CD4-positive, alpha-beta T cell (primary cell): ENCODE data around the gene ARHGEF37. TPM values are rescaled to one million over a fixed set of nuclear protein-coding genes. Genes with fewer than 3 reads are reported as not detected.

Experiments
- ATAC-seq: fragments of 200-7000 bp; cut with Tn5 transposase; one replicate; pipeline ENCODE4 v1.10.0; 2022; ENCODE audit warnings: mild to moderate bottlenecking; ENCODE audit not compliant: poor library complexity
- CTCF ChIA-PET: fragments of 350-600 bp; sonication (Branson Sonifier 250); formaldehyde crosslinking; loops from one replicate; lab custom pipeline; 2021; ENCODE audit warnings: antibody characterized with exemption, inconsistent platforms; lab: Charles Lee
- POLR2A ChIA-PET: fragments of 350-600 bp; sonication (Branson Sonifier 250); formaldehyde crosslinking; loops from one replicate; lab custom pipeline; 2021; ENCODE audit warnings: antibody characterized with exemption, inconsistent platforms; lab: Charles Lee
- DNase-seq, 14 experiments: peaks; one replicate each; pipeline ENCODE4 v3.0.0-alpha.2; 2013 to 2020; ENCODE audit warnings: mixed read lengths in 2 of 14
- H3K27ac ChIP-seq, 2 donors: one replicate each; pipeline versions ENCODE4 v1.5.1 to v1.7.0; 2013; ENCODE audit warnings: low read length in 2 of 2, low read depth in 1 of 2, mild to moderate bottlenecking in 1 of 2
- H3K27me3 ChIP-seq, 2 experiments: 1 replicate in 1 of 2; 2 replicates in 1 of 2; pipeline versions ENCODE4 v1.6.1 to v1.7.0; 2013; ENCODE audit warnings: low read length in 2 of 2, control low read depth in 1 of 2, mild to moderate bottlenecking in 1 of 2, moderate library complexity in 1 of 2; ENCODE audit not compliant: insufficient read depth in 2 of 2, control insufficient read depth in 1 of 2
- H3K36me3 ChIP-seq: one replicate; pipeline ENCODE4 v1.6.1; 2013; ENCODE audit warnings: low read length, control low read depth; ENCODE audit not compliant: insufficient read depth
- H3K4me1 ChIP-seq: one replicate; pipeline ENCODE4 v1.6.1; 2013; ENCODE audit warnings: low read length, control low read depth; ENCODE audit not compliant: insufficient read depth
- H3K4me3 ChIP-seq: one replicate; pipeline ENCODE4 v1.5.1; 2013; ENCODE audit warnings: mild to moderate bottlenecking, low read length, moderate library complexity
- H3K9me3 ChIP-seq, 2 experiments: 1 replicate in 1 of 2; 2 replicates in 1 of 2; pipeline versions ENCODE4 v1.6.1 to v1.7.0; 2013; ENCODE audit warnings: low read length in 2 of 2, mild to moderate bottlenecking in 2 of 2, control low read depth in 1 of 2, moderate library complexity in 1 of 2; ENCODE audit not compliant: control insufficient read depth in 1 of 2, insufficient read depth in 1 of 2
- H3K27ac Mint-ChIP-seq: one replicate; pipeline ENCODE4 v1.8.0; 2020; ENCODE audit warnings: mixed read lengths
- H3K27me3 Mint-ChIP-seq: one replicate; pipeline ENCODE4 v1.8.0; 2021; ENCODE audit warnings: mixed read lengths
- H3K36me3 Mint-ChIP-seq: one replicate; pipeline ENCODE4 v1.8.0; 2021; ENCODE audit warnings: low read depth, mixed read lengths
- H3K4me1 Mint-ChIP-seq: one replicate; pipeline ENCODE4 v1.8.0; 2021; ENCODE audit warnings: low read depth, mixed read lengths
- H3K4me3 Mint-ChIP-seq: one replicate; pipeline ENCODE4 v1.8.0; 2020; ENCODE audit warnings: mild to moderate bottlenecking, mixed read lengths
- H3K9me3 Mint-ChIP-seq: one replicate; pipeline ENCODE4 v1.8.0; 2020; ENCODE audit warnings: mixed read lengths
- intact Hi-C, 2 experiments: fragments of 100-400 bp; cut with DNase I in 1 of 2; cut with micrococcal nuclease in 1 of 2; formaldehyde crosslinking; loops; one replicate each; pipeline versions ENCODE4 v1.15.1 to v1.9.0; 2023 to 2025; cut with DNase I, micrococcal nuclease
- total RNA-seq, 174 experiments: library from RNA in 2 of 174; stranded (reverse) in 2 of 174; gene quantifications; one replicate each; pipeline ENCODE4 v1.2.3 and lab custom pipeline; 2021 to 2026
- TF ChIP-seq, protein P1 (sequence below): fragments of 200-600 bp; IDR thresholded peaks from one replicate; pipeline ENCODE4 v1.8.0; 2022; ENCODE audit warnings: antibody characterized with exemption, mild to moderate bottlenecking

ARHGEF37 gene
- total RNA-seq, 2 experiments from 2014 or later = 0.41 TPM; not detected in 1

DNA sequence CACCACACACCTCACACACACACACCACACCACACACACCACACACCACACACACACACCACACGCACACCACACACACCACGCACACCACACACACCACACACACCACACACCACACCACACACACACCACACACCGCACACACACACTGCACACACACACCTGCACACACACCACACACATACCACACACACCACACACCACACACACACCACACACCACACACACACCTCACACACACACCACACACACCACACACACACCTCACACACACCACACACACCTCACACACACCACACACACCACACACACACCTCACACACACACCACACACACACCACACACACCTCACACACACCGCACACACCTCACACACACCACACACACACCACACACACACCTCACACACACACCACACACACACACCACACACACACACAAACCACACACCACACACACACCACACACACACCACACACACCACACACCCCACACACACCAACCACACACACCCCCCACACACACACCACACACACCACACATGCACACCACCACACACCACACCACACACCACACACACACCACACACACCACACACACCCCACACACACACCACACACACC lies 73.7 kb downstream of the ARHGEF37 start:
- ChIA-PET CTCF (no interaction called here), POLR2A (no interaction called here)
- no peaks in the 10 kb centered on the region for H3K4me1 Mint-ChIP-seq
- Histone ChIP-seq H3K4me1 (no peaks in the 10 kb centered on the region), H3K36me3 (no peaks in the 10 kb centered on the region), H3K4me3 (no peak overlapping the region), H3K9me3 (peaks cover 5 to 6% of the 10 kb centered on the region in 2 experiments), H3K27ac (no peak overlapping the region), H3K27me3 (peaks cover 0 to 8% of the 10 kb centered on the region in 2 experiments)
- no peaks in the 10 kb centered on the region for H3K9me3 Mint-ChIP-seq
- intact Hi-C loops = no loop called here
- ATAC-seq (no peak), DNase-seq (no peak)
- H3K27me3 Mint-ChIP-seq = peaks cover 6% of the 10 kb centered on the region
- no peak overlapping the region for H3K4me3 Mint-ChIP-seq
- TF ChIP-seq, protein P1, sequence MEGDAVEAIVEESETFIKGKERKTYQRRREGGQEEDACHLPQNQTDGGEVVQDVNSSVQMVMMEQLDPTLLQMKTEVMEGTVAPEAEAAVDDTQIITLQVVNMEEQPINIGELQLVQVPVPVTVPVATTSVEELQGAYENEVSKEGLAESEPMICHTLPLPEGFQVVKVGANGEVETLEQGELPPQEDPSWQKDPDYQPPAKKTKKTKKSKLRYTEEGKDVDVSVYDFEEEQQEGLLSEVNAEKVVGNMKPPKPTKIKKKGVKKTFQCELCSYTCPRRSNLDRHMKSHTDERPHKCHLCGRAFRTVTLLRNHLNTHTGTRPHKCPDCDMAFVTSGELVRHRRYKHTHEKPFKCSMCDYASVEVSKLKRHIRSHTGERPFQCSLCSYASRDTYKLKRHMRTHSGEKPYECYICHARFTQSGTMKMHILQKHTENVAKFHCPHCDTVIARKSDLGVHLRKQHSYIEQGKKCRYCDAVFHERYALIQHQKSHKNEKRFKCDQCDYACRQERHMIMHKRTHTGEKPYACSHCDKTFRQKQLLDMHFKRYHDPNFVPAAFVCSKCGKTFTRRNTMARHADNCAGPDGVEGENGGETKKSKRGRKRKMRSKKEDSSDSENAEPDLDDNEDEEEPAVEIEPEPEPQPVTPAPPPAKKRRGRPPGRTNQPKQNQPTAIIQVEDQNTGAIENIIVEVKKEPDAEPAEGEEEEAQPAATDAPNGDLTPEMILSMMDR = no peak
- H3K27ac Mint-ChIP-seq = no peak overlapping the region
- H3K36me3 Mint-ChIP-seq = no peaks in the 10 kb centered on the region

DNA sequence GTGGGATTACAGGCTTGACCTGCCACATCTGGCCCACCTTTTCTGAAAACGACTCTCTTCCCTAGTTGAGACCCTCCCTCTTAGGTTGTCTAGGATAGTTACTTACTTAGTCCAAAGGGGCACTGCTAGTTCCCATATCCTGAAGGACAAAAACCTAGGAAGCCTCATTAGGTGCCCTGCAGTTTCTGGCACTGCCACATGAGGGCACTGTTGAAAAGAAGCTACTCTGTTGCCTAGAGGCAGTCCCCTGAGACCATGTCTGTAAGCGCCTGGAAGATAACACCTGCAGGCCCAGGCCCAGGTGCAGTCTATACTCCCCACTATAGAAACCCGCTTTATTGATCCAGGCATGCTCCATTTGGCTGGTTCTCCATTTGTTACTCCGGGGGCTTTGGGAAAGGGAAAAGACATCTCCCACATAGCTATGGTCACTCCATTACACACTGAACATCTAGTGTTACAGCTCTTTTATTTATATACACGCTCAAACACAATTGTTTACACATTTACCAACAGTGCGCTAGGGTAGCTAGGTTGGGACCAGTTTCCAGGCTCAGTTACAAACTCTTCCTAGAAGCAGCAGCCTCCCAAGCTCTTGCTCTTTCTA lies 75.4 kb downstream of the ARHGEF37 start:
- Mint-ChIP-seq H3K27me3 (peaks cover 13% of the 10 kb centered on the region), H3K27ac (no peak overlapping the region), H3K9me3 (no peaks in the 10 kb centered on the region), H3K4me1 (no peaks in the 10 kb centered on the region), H3K4me3 (no peak overlapping the region), H3K36me3 (no peaks in the 10 kb centered on the region)
- no peaks in the 10 kb centered on the region for H3K36me3 ChIP-seq
- no peaks in the 10 kb centered on the region for H3K4me1 ChIP-seq
- ChIA-PET CTCF (no interaction called here), POLR2A (no interaction called here)
- peaks cover 0 to 8% of the 10 kb centered on the region in 2 experiments for H3K27me3 ChIP-seq
- intact Hi-C loops = no loop called here
- H3K4me3 ChIP-seq = no peak overlapping the region
- H3K27ac ChIP-seq = no peak overlapping the region
- ATAC-seq (no peak), DNase-seq (peak in 4 of 14 experiments; percentile 7 to 31 (median 22))
- TF ChIP-seq, protein P1 = peak; percentile 22
- peaks cover 5 to 6% of the 10 kb centered on the region in 2 experiments for H3K9me3 ChIP-seq

DNA sequence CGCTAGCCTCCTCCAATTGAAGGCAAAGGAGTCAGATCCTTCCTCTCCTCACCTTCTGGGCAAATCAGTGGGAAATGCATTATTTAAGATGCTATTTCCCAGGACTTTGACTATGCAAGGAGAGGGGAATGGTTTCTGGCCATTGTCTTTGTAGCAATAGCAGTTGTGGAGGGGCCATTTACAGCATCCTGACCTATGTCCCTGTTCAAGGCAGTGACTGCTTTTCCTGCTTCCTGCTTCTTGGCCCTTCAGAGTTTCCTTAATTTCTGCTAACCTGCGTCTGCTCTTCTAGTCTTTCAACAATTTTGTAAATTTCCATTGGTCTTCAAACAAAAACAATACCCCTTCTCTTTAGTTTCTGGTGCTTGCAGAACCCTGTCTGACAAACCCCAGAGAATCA lies 76.0 kb downstream of the ARHGEF37 start:
- Mint-ChIP-seq H3K27ac (no peak overlapping the region), H3K4me3 (no peak overlapping the region), H3K27me3 (peaks cover 14% of the 10 kb centered on the region), H3K4me1 (no peaks in the 10 kb centered on the region), H3K36me3 (no peaks in the 10 kb centered on the region), H3K9me3 (no peaks in the 10 kb centered on the region)
- ATAC-seq (no peak), DNase-seq (no peak)
- H3K4me1 ChIP-seq = no peaks in the 10 kb centered on the region
- ChIA-PET CTCF (no interaction called here), POLR2A (no interaction called here)
- no peak overlapping the region for H3K4me3 ChIP-seq
- no peaks in the 10 kb centered on the region for H3K36me3 ChIP-seq
- intact Hi-C loops = no loop called here
- no peak overlapping the region for H3K27ac ChIP-seq
- H3K9me3 ChIP-seq = peaks cover 5 to 11% of the 10 kb centered on the region in 2 experiments
- TF ChIP-seq, protein P1 = no peak
- peaks cover 0 to 8% of the 10 kb centered on the region in 2 experiments for H3K27me3 ChIP-seq
